ENCODE results near the gene THBS2. TPM values are rescaled to one million over a fixed set of nuclear protein-coding genes. Genes with fewer than 3 reads are reported as not detected.

THBS2 gene
- total and polyA plus RNA-seq, 2 of the 8 experiments (the other 6 are each of a cell fraction or from before 2014, with no cell fraction given): 11.0 to 22.5 TPM

- TF ChIP-seq, protein P1, sequence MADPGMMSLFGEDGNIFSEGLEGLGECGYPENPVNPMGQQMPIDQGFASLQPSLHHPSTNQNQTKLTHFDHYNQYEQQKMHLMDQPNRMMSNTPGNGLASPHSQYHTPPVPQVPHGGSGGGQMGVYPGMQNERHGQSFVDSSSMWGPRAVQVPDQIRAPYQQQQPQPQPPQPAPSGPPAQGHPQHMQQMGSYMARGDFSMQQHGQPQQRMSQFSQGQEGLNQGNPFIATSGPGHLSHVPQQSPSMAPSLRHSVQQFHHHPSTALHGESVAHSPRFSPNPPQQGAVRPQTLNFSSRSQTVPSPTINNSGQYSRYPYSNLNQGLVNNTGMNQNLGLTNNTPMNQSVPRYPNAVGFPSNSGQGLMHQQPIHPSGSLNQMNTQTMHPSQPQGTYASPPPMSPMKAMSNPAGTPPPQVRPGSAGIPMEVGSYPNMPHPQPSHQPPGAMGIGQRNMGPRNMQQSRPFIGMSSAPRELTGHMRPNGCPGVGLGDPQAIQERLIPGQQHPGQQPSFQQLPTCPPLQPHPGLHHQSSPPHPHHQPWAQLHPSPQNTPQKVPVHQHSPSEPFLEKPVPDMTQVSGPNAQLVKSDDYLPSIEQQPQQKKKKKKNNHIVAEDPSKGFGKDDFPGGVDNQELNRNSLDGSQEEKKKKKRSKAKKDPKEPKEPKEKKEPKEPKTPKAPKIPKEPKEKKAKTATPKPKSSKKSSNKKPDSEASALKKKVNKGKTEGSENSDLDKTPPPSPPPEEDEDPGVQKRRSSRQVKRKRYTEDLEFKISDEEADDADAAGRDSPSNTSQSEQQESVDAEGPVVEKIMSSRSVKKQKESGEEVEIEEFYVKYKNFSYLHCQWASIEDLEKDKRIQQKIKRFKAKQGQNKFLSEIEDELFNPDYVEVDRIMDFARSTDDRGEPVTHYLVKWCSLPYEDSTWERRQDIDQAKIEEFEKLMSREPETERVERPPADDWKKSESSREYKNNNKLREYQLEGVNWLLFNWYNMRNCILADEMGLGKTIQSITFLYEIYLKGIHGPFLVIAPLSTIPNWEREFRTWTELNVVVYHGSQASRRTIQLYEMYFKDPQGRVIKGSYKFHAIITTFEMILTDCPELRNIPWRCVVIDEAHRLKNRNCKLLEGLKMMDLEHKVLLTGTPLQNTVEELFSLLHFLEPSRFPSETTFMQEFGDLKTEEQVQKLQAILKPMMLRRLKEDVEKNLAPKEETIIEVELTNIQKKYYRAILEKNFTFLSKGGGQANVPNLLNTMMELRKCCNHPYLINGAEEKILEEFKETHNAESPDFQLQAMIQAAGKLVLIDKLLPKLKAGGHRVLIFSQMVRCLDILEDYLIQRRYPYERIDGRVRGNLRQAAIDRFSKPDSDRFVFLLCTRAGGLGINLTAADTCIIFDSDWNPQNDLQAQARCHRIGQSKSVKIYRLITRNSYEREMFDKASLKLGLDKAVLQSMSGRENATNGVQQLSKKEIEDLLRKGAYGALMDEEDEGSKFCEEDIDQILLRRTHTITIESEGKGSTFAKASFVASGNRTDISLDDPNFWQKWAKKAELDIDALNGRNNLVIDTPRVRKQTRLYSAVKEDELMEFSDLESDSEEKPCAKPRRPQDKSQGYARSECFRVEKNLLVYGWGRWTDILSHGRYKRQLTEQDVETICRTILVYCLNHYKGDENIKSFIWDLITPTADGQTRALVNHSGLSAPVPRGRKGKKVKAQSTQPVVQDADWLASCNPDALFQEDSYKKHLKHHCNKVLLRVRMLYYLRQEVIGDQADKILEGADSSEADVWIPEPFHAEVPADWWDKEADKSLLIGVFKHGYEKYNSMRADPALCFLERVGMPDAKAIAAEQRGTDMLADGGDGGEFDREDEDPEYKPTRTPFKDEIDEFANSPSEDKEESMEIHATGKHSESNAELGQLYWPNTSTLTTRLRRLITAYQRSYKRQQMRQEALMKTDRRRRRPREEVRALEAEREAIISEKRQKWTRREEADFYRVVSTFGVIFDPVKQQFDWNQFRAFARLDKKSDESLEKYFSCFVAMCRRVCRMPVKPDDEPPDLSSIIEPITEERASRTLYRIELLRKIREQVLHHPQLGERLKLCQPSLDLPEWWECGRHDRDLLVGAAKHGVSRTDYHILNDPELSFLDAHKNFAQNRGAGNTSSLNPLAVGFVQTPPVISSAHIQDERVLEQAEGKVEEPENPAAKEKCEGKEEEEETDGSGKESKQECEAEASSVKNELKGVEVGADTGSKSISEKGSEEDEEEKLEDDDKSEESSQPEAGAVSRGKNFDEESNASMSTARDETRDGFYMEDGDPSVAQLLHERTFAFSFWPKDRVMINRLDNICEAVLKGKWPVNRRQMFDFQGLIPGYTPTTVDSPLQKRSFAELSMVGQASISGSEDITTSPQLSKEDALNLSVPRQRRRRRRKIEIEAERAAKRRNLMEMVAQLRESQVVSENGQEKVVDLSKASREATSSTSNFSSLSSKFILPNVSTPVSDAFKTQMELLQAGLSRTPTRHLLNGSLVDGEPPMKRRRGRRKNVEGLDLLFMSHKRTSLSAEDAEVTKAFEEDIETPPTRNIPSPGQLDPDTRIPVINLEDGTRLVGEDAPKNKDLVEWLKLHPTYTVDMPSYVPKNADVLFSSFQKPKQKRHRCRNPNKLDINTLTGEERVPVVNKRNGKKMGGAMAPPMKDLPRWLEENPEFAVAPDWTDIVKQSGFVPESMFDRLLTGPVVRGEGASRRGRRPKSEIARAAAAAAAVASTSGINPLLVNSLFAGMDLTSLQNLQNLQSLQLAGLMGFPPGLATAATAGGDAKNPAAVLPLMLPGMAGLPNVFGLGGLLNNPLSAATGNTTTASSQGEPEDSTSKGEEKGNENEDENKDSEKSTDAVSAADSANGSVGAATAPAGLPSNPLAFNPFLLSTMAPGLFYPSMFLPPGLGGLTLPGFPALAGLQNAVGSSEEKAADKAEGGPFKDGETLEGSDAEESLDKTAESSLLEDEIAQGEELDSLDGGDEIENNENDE (IDR thresholded peaks at IDR 0.05; ENCODE audit: insufficient replicate concordance, low read length): no peak
- TF ChIP-seq KDM5A (IDR thresholded peaks at IDR 0.05; ENCODE audit: low read length) (no peak), CTBP2 (IDR thresholded peaks at IDR 0.05; ENCODE audit: borderline replicate concordance, insufficient read depth, insufficient read length, low read length) (no peak), EP300 (IDR thresholded peaks at IDR 0.05; ENCODE audit: borderline replicate concordance in 1 of 2, low read depth in 2 of 2, low read length in 2 of 2) (no peak), ASH2L (IDR thresholded peaks at IDR 0.05; ENCODE audit: low read length) (no peak), RXRA (IDR thresholded peaks at IDR 0.05; ENCODE audit: insufficient read depth, low read depth, low read length) (no peak)
These were observed 4.6 kb downstream of the THBS2 start (continued) for GRCh38 chr6:169249057-169249456.

Data from H1 (cell line).